SK-N-SH (cell line): ENCODE measurements around the gene USPL1. TPM values are rescaled to one million over a fixed set of nuclear protein-coding genes. Genes with fewer than 3 reads are reported as not detected.

Source experiments
- CTCF ChIA-PET: fragments of 300-600, 350-600 bp; formaldehyde crosslinking; extraction: SDS; loops from one replicate; lab custom pipeline; 2021; lab: Yijun Ruan, JAX
- POLR2A ChIA-PET: fragments of 350-600 bp; sonication (Branson Sonifier 250); formaldehyde crosslinking; extraction: SDS; loops from one replicate; lab custom pipeline; 2020; ENCODE audit warnings: antibody characterized with exemption, inconsistent platforms; lab: Yijun Ruan, JAX
- DNase-seq: peaks from one replicate; pipeline ENCODE4 v3.0.0; 2012
- H2AFZ ChIP-seq: fragments of 200-600 bp; sonication (generic); 2 replicates; pipeline ENCODE4 v1.8.1; 2016; ENCODE audit warnings: antibody characterized with exemption, mild to moderate bottlenecking, low read depth
- H3F3A ChIP-seq: fragments of 200-600 bp; sonication (generic); replicated peaks from 2 replicates; pipeline ENCODE3; 2016; ENCODE audit warnings: antibody characterized with exemption, mild to moderate bottlenecking; ENCODE audit not compliant: insufficient read depth
- H3K27ac ChIP-seq, 2 experiments: fragments of 200-500 bp in 1 of 2; fragments of 200-600 bp in 1 of 2; sonication (Bioruptor generic) in 1 of 2; sonication (generic), shearing (Covaris generic) in 1 of 2; 2 replicates each; pipeline versions ENCODE4 v1.5.1 to v1.6.1; 2014 to 2016; ENCODE audit warnings: low read depth in 2 of 2, inconsistent platforms in 1 of 2, low read length in 1 of 2, mild to moderate bottlenecking in 1 of 2, mixed read lengths in 1 of 2
- H3K27me3 ChIP-seq: fragments of 200-600 bp; sonication (generic), shearing (Covaris generic); 2 replicates; pipeline ENCODE4 v1.6.1; 2016; ENCODE audit warnings: mixed run types; ENCODE audit not compliant: insufficient read depth
- H3K36me3 ChIP-seq, 2 experiments: fragments of 200-500 bp in 1 of 2; fragments of 200-600 bp in 1 of 2; sonication (Bioruptor generic) in 1 of 2; sonication (generic) in 1 of 2; replicated peaks in 1 of 2; 2 replicates each; pipeline versions ENCODE3 to v1.5.1; 2014 to 2016; ENCODE audit warnings: low read length in 1 of 2, mild to moderate bottlenecking in 1 of 2; ENCODE audit not compliant: insufficient read depth in 2 of 2, control insufficient read depth in 1 of 2
- H3K4me1 ChIP-seq, 2 experiments: fragments of 200-500 bp in 1 of 2; fragments of 200-600 bp in 1 of 2; sonication (Bioruptor generic) in 1 of 2; sonication (generic), shearing (Covaris generic) in 1 of 2; 2 replicates each; pipeline versions ENCODE4 v1.5.1 to v1.6.1; 2014 to 2016; ENCODE audit warnings: low read depth in 1 of 2, low read length in 1 of 2, mixed run types in 1 of 2; ENCODE audit not compliant: insufficient read depth in 2 of 2, control insufficient read depth in 1 of 2
- H3K4me2 ChIP-seq: fragments of 200-600 bp; sonication (generic), shearing (Covaris generic); 2 replicates; pipeline ENCODE4 v1.6.1; 2017; ENCODE audit warnings: mixed run types
- H3K4me3 ChIP-seq, 2 experiments: fragments of 200-500 bp in 1 of 2; fragments of 200-600 bp in 1 of 2; sonication (Bioruptor generic) in 1 of 2; sonication (generic), shearing (Covaris generic) in 1 of 2; 2 replicates each; pipeline versions ENCODE4 v1.5.1 to v1.8.1; 2014 to 2016; ENCODE audit warnings: low read depth in 2 of 2, inconsistent platforms in 1 of 2, low read length in 1 of 2, mild to moderate bottlenecking in 1 of 2, mixed read lengths in 1 of 2, moderate library complexity in 1 of 2
- H3K79me2 ChIP-seq: fragments of 200-600 bp; sonication (generic); 2 replicates; pipeline ENCODE4 v1.8.1; 2017; ENCODE audit warnings: mild to moderate bottlenecking; ENCODE audit not compliant: insufficient read depth
- H3K9ac ChIP-seq: fragments of 200-600 bp; sonication (generic); 2 replicates; pipeline ENCODE4 v1.6.1; 2017; ENCODE audit warnings: mixed run types
- H3K9me2 ChIP-seq: fragments of 200-600 bp; sonication (generic); 2 replicates; pipeline ENCODE4 v1.6.1; 2017; ENCODE audit warnings: mixed run types
- H3K9me3 ChIP-seq: fragments of 200-600 bp; sonication (generic); 2 replicates; pipeline ENCODE4 v1.6.1; 2017; ENCODE audit warnings: mixed run types, mild to moderate bottlenecking, moderate library complexity
- H4K20me1 ChIP-seq: fragments of 200-600 bp; sonication (generic); 2 replicates; pipeline ENCODE4 v1.6.1; 2017; ENCODE audit warnings: mild to moderate bottlenecking, mixed run types; ENCODE audit not compliant: insufficient read depth
- EP300 ChIP-seq, 2 experiments: IDR thresholded peaks; 2 replicates each; pipeline versions ENCODE4 v1.4.0 to v1.6.1; 2012; ENCODE audit warnings: borderline replicate concordance in 1 of 2, low read depth in 1 of 2, low read length in 1 of 2
- FOSL2 ChIP-seq: IDR thresholded peaks from 2 replicates; pipeline ENCODE4 v1.4.0; 2012; ENCODE audit warnings: low read depth, mild to moderate bottlenecking, moderate library complexity, borderline replicate concordance
- FOXJ3 ChIP-seq: sonication (generic); formaldehyde crosslinking; IDR thresholded peaks from 2 replicates; pipeline ENCODE4 v1.5.1; 2020; ENCODE audit warnings: mild to moderate bottlenecking, missing genetic modification reagents
- FOXM1 ChIP-seq: IDR thresholded peaks from 2 replicates; pipeline ENCODE4 v1.4.0; 2012; ENCODE audit warnings: low read depth, mild to moderate bottlenecking
- GABPA ChIP-seq: IDR thresholded peaks from 2 replicates; pipeline ENCODE4 v1.4.0; 2012; ENCODE audit warnings: low read depth, mild to moderate bottlenecking
- JUND ChIP-seq: IDR thresholded peaks from 2 replicates; pipeline ENCODE4 v1.4.0; 2012
- MAX ChIP-seq: IDR thresholded peaks from 2 replicates; pipeline ENCODE4 v1.4.0; 2012; ENCODE audit warnings: low read depth
- MEF2A ChIP-seq: IDR thresholded peaks from 2 replicates; pipeline ENCODE4 v1.4.0; 2012; ENCODE audit warnings: low read depth, borderline replicate concordance
- NRF1 ChIP-seq: IDR thresholded peaks from 2 replicates; pipeline ENCODE4 v1.6.1; 2012; ENCODE audit warnings: low read depth, mild to moderate bottlenecking, low read length
- REST ChIP-seq: IDR thresholded peaks from 2 replicates; pipeline ENCODE4 v1.6.1; 2012; ENCODE audit warnings: mild to moderate bottlenecking, low read depth, low read length, moderate library complexity
- RFX5 ChIP-seq: IDR thresholded peaks from 2 replicates; pipeline ENCODE4 v1.6.1; 2012; ENCODE audit warnings: mild to moderate bottlenecking, improper control_type of control experiment, low read length
- SIN3A ChIP-seq: IDR thresholded peaks from 2 replicates; pipeline ENCODE4 v1.6.1; 2012; ENCODE audit warnings: low read depth, mild to moderate bottlenecking, low read length, moderate library complexity, borderline replicate concordance
- TAF1 ChIP-seq: IDR thresholded peaks from 2 replicates; pipeline ENCODE4 v1.6.1; 2012; ENCODE audit warnings: low read depth, mild to moderate bottlenecking, low read length, moderate library complexity, borderline replicate concordance
- TEAD4 ChIP-seq: IDR thresholded peaks from 2 replicates; pipeline ENCODE4 v1.4.0; 2012; ENCODE audit warnings: mild to moderate bottlenecking, borderline replicate concordance; ENCODE audit not compliant: insufficient read depth
- USF2 ChIP-seq: fragments of 150-350 bp; IDR thresholded peaks from 2 replicates; pipeline ENCODE4 v1.6.1; 2017; ENCODE audit warnings: antibody characterized with exemption, low read length, low read depth, borderline replicate concordance
- ZBTB33 ChIP-seq: IDR thresholded peaks from 2 replicates; pipeline ENCODE4 v1.4.0; 2012; ENCODE audit warnings: low read depth, borderline replicate concordance
- WGBS: methylation state at CpG from one replicate; pipeline ENCODE4 v1.1.6; 2017; ENCODE audit warnings: low lambda C conversion rate; 5-methylcytosine and 5-hydroxymethylcytosine counted together
- polyA plus RNA-seq, 3 experiments: library from polyadenylated mRNA; depleted of rRNA; stranded (reverse); fragments of >200 nt; gene quantifications; 2 replicates each; pipeline ENCODE4 v1.2.3, GENCODE V29; 2012

USPL1 gene
- polyA plus RNA-seq, 1 of the 3 experiments (the other 2 are of a cell fraction): 6.4 TPM

DNA sequence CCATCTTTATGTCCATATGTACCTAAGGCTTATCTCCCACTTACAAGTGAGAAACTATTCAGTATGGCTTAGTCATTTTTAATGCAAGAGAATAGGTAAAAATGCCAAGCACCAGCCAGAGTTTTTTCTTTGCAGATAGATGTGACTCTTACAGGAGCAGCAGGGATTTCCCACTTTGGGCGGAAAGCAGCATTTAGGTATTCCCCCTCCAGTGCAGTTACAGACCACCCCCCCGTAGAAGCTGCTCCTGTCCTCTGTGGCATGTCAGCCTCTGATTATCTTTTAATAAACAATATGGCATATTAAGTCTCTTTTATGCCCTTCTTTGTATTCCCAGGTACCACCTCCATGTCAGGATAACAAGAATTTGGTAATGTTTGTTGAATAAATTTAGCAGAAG, 24.7 kb upstream of the USPL1 start:
- no peaks in the 10 kb centered on the region for H3K27me3 ChIP-seq
- H3K36me3 ChIP-seq: no peaks in the 10 kb centered on the region
- no peak overlapping the region for H3K4me3 ChIP-seq
- ChIA-PET POLR2A (no interaction called here), CTCF (no interaction called here)
- no peaks in the 10 kb centered on the region for H3K9me2 ChIP-seq
- H2AFZ ChIP-seq: no peak overlapping the region
- H3K9me3 ChIP-seq: no peaks in the 10 kb centered on the region
- no peak for TF ChIP-seq RFX5
- TF ChIP-seq MEF2A: no peak
- TF ChIP-seq USF2: no peak
- no peak for TF ChIP-seq FOXM1
- no peak for TF ChIP-seq FOXJ3 (CRISPR knock-in tag)
- TF ChIP-seq REST: no peak
- TF ChIP-seq EP300 (IDR thresholded peaks at IDR 0.05; ENCODE audit: borderline replicate concordance in 1 of 2, low read depth in 1 of 2, low read length in 1 of 2): no peak
- no peak for TF ChIP-seq FOSL2
- TF ChIP-seq ZBTB33: no peak
- TF ChIP-seq JUND: no peak
- no peak for TF ChIP-seq TEAD4
- TF ChIP-seq SIN3A: no peak
- no peak for TF ChIP-seq MAX
- no peak for TF ChIP-seq NRF1
- TF ChIP-seq GABPA: no peak
- TF ChIP-seq TAF1: no peak
- no peak for DNase-seq
- H3K27ac ChIP-seq: no peak overlapping the region
- WGBS: 83% methylated on average over 2 of the region's 2 CpGs
- H3K4me2 ChIP-seq: no peak overlapping the region
- no peaks in the 10 kb centered on the region for H3F3A ChIP-seq
- no peaks in the 10 kb centered on the region for H3K79me2 ChIP-seq
- H4K20me1 ChIP-seq: no peaks in the 10 kb centered on the region
- no peaks in the 10 kb centered on the region for H3K4me1 ChIP-seq
- H3K9ac ChIP-seq: no peak overlapping the region
